ENCODE measurements around the gene NFATC1. TPM values are rescaled to one million over a fixed set of nuclear protein-coding genes. Genes with fewer than 3 reads are reported as not detected.

Gene NFATC1
- total RNA-seq, 1 donor from 2014 or later: 18.3 TPM

GRCh38 chr18:79534356-79534755, 138.6 kb downstream of the NFATC1 start:
- TF ChIP-seq, protein P1, sequence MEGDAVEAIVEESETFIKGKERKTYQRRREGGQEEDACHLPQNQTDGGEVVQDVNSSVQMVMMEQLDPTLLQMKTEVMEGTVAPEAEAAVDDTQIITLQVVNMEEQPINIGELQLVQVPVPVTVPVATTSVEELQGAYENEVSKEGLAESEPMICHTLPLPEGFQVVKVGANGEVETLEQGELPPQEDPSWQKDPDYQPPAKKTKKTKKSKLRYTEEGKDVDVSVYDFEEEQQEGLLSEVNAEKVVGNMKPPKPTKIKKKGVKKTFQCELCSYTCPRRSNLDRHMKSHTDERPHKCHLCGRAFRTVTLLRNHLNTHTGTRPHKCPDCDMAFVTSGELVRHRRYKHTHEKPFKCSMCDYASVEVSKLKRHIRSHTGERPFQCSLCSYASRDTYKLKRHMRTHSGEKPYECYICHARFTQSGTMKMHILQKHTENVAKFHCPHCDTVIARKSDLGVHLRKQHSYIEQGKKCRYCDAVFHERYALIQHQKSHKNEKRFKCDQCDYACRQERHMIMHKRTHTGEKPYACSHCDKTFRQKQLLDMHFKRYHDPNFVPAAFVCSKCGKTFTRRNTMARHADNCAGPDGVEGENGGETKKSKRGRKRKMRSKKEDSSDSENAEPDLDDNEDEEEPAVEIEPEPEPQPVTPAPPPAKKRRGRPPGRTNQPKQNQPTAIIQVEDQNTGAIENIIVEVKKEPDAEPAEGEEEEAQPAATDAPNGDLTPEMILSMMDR (IDR thresholded peaks at IDR 0.05; ENCODE audit: borderline replicate concordance): no peak
- Histone ChIP-seq H3K4me1 (peaks cover 6% of the 10 kb centered on the region), H3K4me3 (no peak overlapping the region), H3K27me3 (ENCODE audit: low read depth) (peaks cover 23% of the 10 kb centered on the region), H3K9me3 (replicated peaks) (peaks cover 11% of the 10 kb centered on the region), H3K36me3 (no peaks in the 10 kb centered on the region), H3K27ac (replicated peaks) (no peak overlapping the region)
- no peak for DNase-seq
- intact Hi-C loops (cut with micrococcal nuclease): no loop called here

GRCh38 chr18:79537758-79538157, 142.0 kb downstream of the NFATC1 start:
- TF ChIP-seq, protein P1 (IDR thresholded peaks at IDR 0.05; ENCODE audit: borderline replicate concordance): no peak
- peaks cover 1% of the 10 kb centered on the region for H3K4me1 ChIP-seq
- no peaks in the 10 kb centered on the region for H3K36me3 ChIP-seq
- intact Hi-C loops (cut with micrococcal nuclease): no loop called here
- peaks cover 14% of the 10 kb centered on the region for H3K27me3 ChIP-seq (ENCODE audit: low read depth)
- no peak overlapping the region for H3K27ac ChIP-seq (replicated peaks)
- H3K4me3 ChIP-seq: no peak overlapping the region
- H3K9me3 ChIP-seq (replicated peaks): peaks cover 11% of the 10 kb centered on the region
- no peak for DNase-seq

DNA sequence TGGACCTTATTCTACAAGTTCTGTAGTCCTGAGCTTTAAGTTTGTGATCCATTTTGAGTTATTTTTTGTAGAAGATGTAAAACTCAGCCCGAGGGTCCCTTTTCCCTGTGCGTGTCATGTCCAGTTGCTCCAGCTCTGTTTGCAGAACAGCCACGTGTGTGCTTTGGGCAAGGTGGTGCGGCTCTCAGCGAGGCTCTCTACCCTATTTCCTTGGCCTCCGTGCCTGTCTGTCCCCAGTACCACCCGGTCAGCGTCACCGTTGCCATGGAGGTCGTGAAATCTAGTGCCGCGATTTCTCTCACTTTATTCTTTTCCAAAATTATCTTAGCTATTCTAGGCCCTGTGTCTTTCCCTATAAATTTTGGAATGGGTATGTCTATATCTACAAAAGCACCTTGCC, 142.9 kb downstream of the NFATC1 start:
- DNase-seq: no peak
- no peak overlapping the region for H3K4me3 ChIP-seq
- peaks cover 11% of the 10 kb centered on the region for H3K9me3 ChIP-seq (replicated peaks)
- peaks cover 3% of the 10 kb centered on the region for H3K4me1 ChIP-seq
- no peaks in the 10 kb centered on the region for H3K36me3 ChIP-seq
- H3K27ac ChIP-seq (replicated peaks): no peak overlapping the region
- intact Hi-C loops (cut with micrococcal nuclease): no loop called here
- H3K27me3 ChIP-seq (ENCODE audit: low read depth): peaks cover 5% of the 10 kb centered on the region
- TF ChIP-seq, protein P1 (IDR thresholded peaks at IDR 0.05; ENCODE audit: borderline replicate concordance): no peak

- no peak for DNase-seq
- H3K4me3 ChIP-seq: no peak overlapping the region
Measured at GRCh38 chr18:79540161-79540903, 144.6 kb downstream of the NFATC1 start.

GRCh38 chr18:79540904-79541282, 145.2 kb downstream of the NFATC1 start:
- DNase-seq: no peak
- peaks cover 21% of the 10 kb centered on the region for H3K27me3 ChIP-seq (ENCODE audit: low read depth)
- peaks cover 10% of the 10 kb centered on the region for H3K4me1 ChIP-seq
- H3K9me3 ChIP-seq (replicated peaks): peaks cover 11% of the 10 kb centered on the region
- TF ChIP-seq, protein P1 (IDR thresholded peaks at IDR 0.05; ENCODE audit: borderline replicate concordance): no peak
- intact Hi-C loops (cut with micrococcal nuclease): no loop called here
- H3K4me3 ChIP-seq: no peak overlapping the region
- H3K27ac ChIP-seq (replicated peaks): no peak overlapping the region
- H3K36me3 ChIP-seq: no peaks in the 10 kb centered on the region

More at GRCh38 chr18:79540161-79540903, 144.6 kb downstream of the NFATC1 start:
- H3K27ac ChIP-seq (replicated peaks): no peak overlapping the region
- peaks cover 16% of the 10 kb centered on the region for H3K27me3 ChIP-seq (ENCODE audit: low read depth)
- peaks cover 10% of the 10 kb centered on the region for H3K4me1 ChIP-seq
- intact Hi-C loops (cut with micrococcal nuclease): no loop called here
- TF ChIP-seq, protein P1 (IDR thresholded peaks at IDR 0.05; ENCODE audit: borderline replicate concordance): no peak
- no peaks in the 10 kb centered on the region for H3K36me3 ChIP-seq
- H3K9me3 ChIP-seq (replicated peaks): peaks cover 11% of the 10 kb centered on the region

Measured in left ventricle myocardium inferior (tissue), 1 donor.